HepG2 (cell line): ENCODE measurements around the gene IFT172. TPM values are rescaled to one million over a fixed set of nuclear protein-coding genes. Genes with fewer than 3 reads are reported as not detected.

Source experiments
- ADNP ChIP-seq: sonication (generic); formaldehyde crosslinking; IDR thresholded peaks from 2 replicates; pipeline ENCODE4 v1.4.0; 2020; ENCODE audit warnings: missing genetic modification reagents
- BHLHE40 ChIP-seq: IDR thresholded peaks from 2 replicates; pipeline ENCODE4 v1.6.1; 2011; ENCODE audit warnings: low read length, improper control_type of control experiment
- ETS1 ChIP-seq: sonication (generic); formaldehyde crosslinking; IDR thresholded peaks from 2 replicates; pipeline ENCODE4 v1.4.0; 2020; ENCODE audit warnings: missing genetic modification reagents
- FOXO4 ChIP-seq: sonication (generic); formaldehyde crosslinking; conservative IDR thresholded peaks from 2 replicates; pipeline ENCODE4 v1.8.1; 2023; ENCODE audit warnings: missing genetic modification reagents
- HDAC2 ChIP-seq: sonication (generic); formaldehyde crosslinking; IDR thresholded peaks from 2 replicates; pipeline ENCODE4 v1.4.0; 2020; ENCODE audit warnings: missing genetic modification reagents
- HHEX ChIP-seq: IDR thresholded peaks from 2 replicates; pipeline ENCODE4 v1.6.1; 2016; ENCODE audit warnings: control low read depth
- HNRNPK ChIP-seq: fragments of 200-400 bp; formaldehyde crosslinking; IDR thresholded peaks from 2 replicates; pipeline ENCODE4 v1.6.1; 2018; ENCODE audit warnings: low read length, low read depth, moderate library complexity, mild to moderate bottlenecking; ENCODE audit not compliant: poor library complexity, severe bottlenecking
- HOXA5 ChIP-seq: sonication (generic); formaldehyde crosslinking; IDR thresholded peaks from 2 replicates; pipeline ENCODE4 v1.4.0; 2020; ENCODE audit warnings: missing genetic modification reagents
- KAT2B ChIP-seq: fragments of 150-350 bp; IDR thresholded peaks from 2 replicates; pipeline ENCODE4 v1.6.1; 2014; ENCODE audit warnings: low read depth, low read length, borderline replicate concordance
- KLF9 ChIP-seq: IDR thresholded peaks from 2 replicates; pipeline ENCODE4 v1.6.1; 2016; ENCODE audit warnings: low read depth
- PHF5A ChIP-seq: IDR thresholded peaks from one replicate; pipeline ENCODE4 v1.6.1; 2018; ENCODE audit warnings: low read depth, missing genetic modification reagents; ENCODE audit not compliant: unreplicated experiment
- RCOR2 ChIP-seq: IDR thresholded peaks from 2 replicates; pipeline ENCODE4 v1.6.1; 2016; ENCODE audit warnings: missing biosample characterization, missing genetic modification reagents
- SRF ChIP-seq: IDR thresholded peaks from 2 replicates; pipeline ENCODE4 v1.6.1; 2011; ENCODE audit warnings: mild to moderate bottlenecking, low read depth, low read length, moderate library complexity
- TBP ChIP-seq: sonication (generic); formaldehyde crosslinking; IDR thresholded peaks from 2 replicates; pipeline ENCODE4 v1.5.0; 2020; ENCODE audit warnings: missing genetic modification reagents
- TBX2 ChIP-seq: sonication (generic); formaldehyde crosslinking; IDR thresholded peaks from 2 replicates; pipeline ENCODE4 v1.5.0; 2020; ENCODE audit warnings: missing genetic modification reagents, mild to moderate bottlenecking, borderline replicate concordance
- TEAD2 ChIP-seq: sonication (generic); formaldehyde crosslinking; IDR thresholded peaks from 2 replicates; pipeline ENCODE4 v1.9.0; 2021; ENCODE audit warnings: missing genetic modification reagents
- ZGPAT ChIP-seq: IDR thresholded peaks from 2 replicates; pipeline ENCODE4 v1.6.1; 2016; ENCODE audit warnings: mild to moderate bottlenecking
- ZNF230 ChIP-seq: sonication (generic); formaldehyde crosslinking; IDR thresholded peaks from 2 replicates; pipeline ENCODE4 v1.4.0; 2020; ENCODE audit warnings: mild to moderate bottlenecking, missing genetic modification reagents
- ZNF468 ChIP-seq: sonication (generic); formaldehyde crosslinking; IDR thresholded peaks from 2 replicates; pipeline ENCODE4 v1.8.0; 2022; ENCODE audit warnings: mild to moderate bottlenecking, moderate library complexity, missing genetic modification reagents
- ZNF629 ChIP-seq: sonication (generic); formaldehyde crosslinking; conservative IDR thresholded peaks from 2 replicates; pipeline ENCODE4 v1.5.0; 2020; ENCODE audit warnings: missing genetic modification reagents
- ZNF75D ChIP-seq: sonication (generic); formaldehyde crosslinking; IDR thresholded peaks from 2 replicates; pipeline ENCODE4 v1.8.1; 2023; ENCODE audit warnings: missing genetic modification reagents, mild to moderate bottlenecking, borderline replicate concordance
- ZNF816 ChIP-seq: sonication (generic); formaldehyde crosslinking; IDR thresholded peaks from 2 replicates; pipeline ENCODE4 v1.8.0; 2022; ENCODE audit warnings: missing genetic modification reagents, mild to moderate bottlenecking, borderline replicate concordance
- ZNF878 ChIP-seq: sonication (generic); formaldehyde crosslinking; IDR thresholded peaks from 2 replicates; pipeline ENCODE4 v1.8.1; 2023; ENCODE audit warnings: mild to moderate bottlenecking, missing genetic modification reagents, moderate library complexity
- polyA plus RNA-seq, 8 experiments: library from polyadenylated mRNA; depleted of rRNA in 3 of 8; stranded (reverse) in 7 of 8; unstranded in 1 of 8; fragments of >200 nt; fragmentation: Illumina TruSeq in 4 of 8; extraction: Trizol in 4 of 8; gene quantifications; 2 replicates each; pipeline versions ENCODE4 v1.2.1 to v1.2.3, GENCODE V29; 2011 to 2016; ENCODE audit warnings: low read depth in 4 of 8, missing spikeins in 1 of 8, mixed read lengths in 1 of 8; ENCODE audit not compliant: insufficient read depth in 1 of 8
- total RNA-seq, 5 experiments: library from RNA; depleted of rRNA; stranded (reverse); fragments of >200 nt; fragmentation: Illumina TruSeq; extraction: Trizol; gene quantifications; 2 replicates each; pipeline ENCODE4 v1.2.3, GENCODE V29; 2016; ENCODE audit warnings: low read depth in 1 of 5
- TF ChIP-seq, protein P1 (sequence below): sonication (generic); formaldehyde crosslinking; IDR thresholded peaks from 2 replicates; pipeline ENCODE4 v1.4.0; 2020; ENCODE audit warnings: missing genetic modification reagents
- TF ChIP-seq, protein P2 (sequence below): IDR thresholded peaks from 2 replicates; pipeline ENCODE4 v1.6.1; 2016; ENCODE audit warnings: missing genetic modification reagents, missing compliant biosample characterization

Gene IFT172
- total and polyA plus RNA-seq, 2 of the 13 experiments (the other 11 are each of a cell fraction or from before 2014, with no cell fraction given) = 21.6 to 35.7 TPM

DNA sequence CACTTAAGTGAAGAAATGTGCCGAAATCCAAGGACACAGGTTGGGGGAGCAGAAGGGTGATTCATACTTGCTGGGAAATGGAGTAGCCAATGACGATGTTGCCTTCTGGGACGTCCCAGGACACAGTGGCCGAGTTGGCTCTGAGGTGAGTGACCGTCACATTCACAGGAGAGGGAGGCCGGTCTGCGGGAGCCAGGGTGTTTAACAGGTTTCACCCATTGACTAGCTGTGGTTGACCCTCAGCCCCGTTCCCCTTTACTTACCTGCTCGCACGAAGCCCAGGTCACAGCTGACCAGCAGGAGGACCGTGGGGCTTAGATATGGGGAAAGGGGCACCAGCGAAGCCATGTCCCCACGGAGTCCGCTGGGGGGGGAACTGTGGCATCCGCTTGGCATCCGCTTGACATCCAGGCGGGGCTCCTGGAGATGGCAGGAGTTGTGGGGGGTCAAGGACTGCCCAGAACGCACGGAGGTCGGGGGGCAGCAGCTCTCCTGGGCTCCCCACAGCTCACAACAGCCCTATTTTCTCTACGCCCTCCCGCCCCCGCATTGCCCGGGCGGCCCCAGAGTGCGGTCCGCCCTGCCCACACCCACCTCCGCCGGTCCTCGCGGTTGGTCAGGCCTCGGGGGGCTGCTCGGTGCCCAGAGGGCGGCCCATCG is 4.9 kb upstream of the IFT172 start (continued):
- no peak for TF ChIP-seq ETS1 (CRISPR knock-in tag)
- TF ChIP-seq HDAC2 (CRISPR knock-in tag) = no peak
- no peak for TF ChIP-seq HNRNPK
- no peak for TF ChIP-seq ZNF878
- TF ChIP-seq ZNF75D (CRISPR knock-in tag) = no peak
- no peak for TF ChIP-seq ZNF230
- TF ChIP-seq, protein P1, sequence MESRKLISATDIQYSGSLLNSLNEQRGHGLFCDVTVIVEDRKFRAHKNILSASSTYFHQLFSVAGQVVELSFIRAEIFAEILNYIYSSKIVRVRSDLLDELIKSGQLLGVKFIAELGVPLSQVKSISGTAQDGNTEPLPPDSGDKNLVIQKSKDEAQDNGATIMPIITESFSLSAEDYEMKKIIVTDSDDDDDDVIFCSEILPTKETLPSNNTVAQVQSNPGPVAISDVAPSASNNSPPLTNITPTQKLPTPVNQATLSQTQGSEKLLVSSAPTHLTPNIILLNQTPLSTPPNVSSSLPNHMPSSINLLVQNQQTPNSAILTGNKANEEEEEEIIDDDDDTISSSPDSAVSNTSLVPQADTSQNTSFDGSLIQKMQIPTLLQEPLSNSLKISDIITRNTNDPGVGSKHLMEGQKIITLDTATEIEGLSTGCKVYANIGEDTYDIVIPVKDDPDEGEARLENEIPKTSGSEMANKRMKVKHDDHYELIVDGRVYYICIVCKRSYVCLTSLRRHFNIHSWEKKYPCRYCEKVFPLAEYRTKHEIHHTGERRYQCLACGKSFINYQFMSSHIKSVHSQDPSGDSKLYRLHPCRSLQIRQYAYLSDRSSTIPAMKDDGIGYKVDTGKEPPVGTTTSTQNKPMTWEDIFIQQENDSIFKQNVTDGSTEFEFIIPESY (CRISPR knock-in tag) = peak; percentile 39; the same call in 1 of the 2 replicates
- no peak for TF ChIP-seq FOXO4 (CRISPR knock-in tag)
- no peak for TF ChIP-seq TBP
- no peak for TF ChIP-seq ZNF629 (CRISPR knock-in tag)
- no peak; the same call in 1 of the 2 replicates for TF ChIP-seq ZGPAT (CRISPR knock-in tag)
- TF ChIP-seq KLF9 (CRISPR knock-in tag) = no peak
- TF ChIP-seq BHLHE40 = no peak
- TF ChIP-seq HHEX (CRISPR knock-in tag) = no peak
- no peak for TF ChIP-seq ZNF468
- peak; percentile 19; the same call in 1 of the 2 replicates for TF ChIP-seq TBX2 (CRISPR knock-in tag)
- TF ChIP-seq HOXA5 (CRISPR knock-in tag) = no peak
- TF ChIP-seq KAT2B = no peak
- no peak for TF ChIP-seq PHF5A (CRISPR knock-in tag)
- no peak for TF ChIP-seq RCOR2
- no peak for TF ChIP-seq ZNF816
- TF ChIP-seq TEAD2 = no peak
- TF ChIP-seq, protein P2, sequence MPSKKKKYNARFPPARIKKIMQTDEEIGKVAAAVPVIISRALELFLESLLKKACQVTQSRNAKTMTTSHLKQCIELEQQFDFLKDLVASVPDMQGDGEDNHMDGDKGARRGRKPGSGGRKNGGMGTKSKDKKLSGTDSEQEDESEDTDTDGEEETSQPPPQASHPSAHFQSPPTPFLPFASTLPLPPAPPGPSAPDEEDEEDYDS (CRISPR knock-in tag) = no peak
- no peak for TF ChIP-seq SRF
- TF ChIP-seq ADNP (CRISPR knock-in tag) = no peak
